ENCODE measurements around the gene PLXNA2.

DNA sequence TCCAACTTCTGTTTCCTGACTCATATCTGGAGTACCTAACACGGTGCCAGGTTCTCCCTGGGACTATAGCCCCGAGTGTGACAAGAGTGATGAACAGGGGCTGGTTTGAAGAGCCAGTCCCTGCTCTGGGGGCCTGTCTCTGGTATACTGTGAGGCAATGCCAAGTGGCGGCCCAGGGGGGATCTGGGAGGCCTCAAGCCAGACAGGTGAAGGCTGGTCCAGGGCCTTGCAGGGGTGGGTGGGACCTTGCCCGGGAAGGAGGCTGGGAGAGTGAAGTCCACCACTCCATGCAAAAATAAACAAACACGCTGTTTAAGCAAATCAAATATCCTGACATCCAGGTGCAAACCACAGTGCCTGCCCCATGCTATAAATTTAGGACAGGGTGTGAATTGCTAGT lies 6.8 kb upstream of the PLXNA2 start:
- no peak for TF ChIP-seq POLR2A (IDR thresholded peaks at IDR 0.05; ENCODE audit: low read depth, low read length)
- TF ChIP-seq, protein P1, sequence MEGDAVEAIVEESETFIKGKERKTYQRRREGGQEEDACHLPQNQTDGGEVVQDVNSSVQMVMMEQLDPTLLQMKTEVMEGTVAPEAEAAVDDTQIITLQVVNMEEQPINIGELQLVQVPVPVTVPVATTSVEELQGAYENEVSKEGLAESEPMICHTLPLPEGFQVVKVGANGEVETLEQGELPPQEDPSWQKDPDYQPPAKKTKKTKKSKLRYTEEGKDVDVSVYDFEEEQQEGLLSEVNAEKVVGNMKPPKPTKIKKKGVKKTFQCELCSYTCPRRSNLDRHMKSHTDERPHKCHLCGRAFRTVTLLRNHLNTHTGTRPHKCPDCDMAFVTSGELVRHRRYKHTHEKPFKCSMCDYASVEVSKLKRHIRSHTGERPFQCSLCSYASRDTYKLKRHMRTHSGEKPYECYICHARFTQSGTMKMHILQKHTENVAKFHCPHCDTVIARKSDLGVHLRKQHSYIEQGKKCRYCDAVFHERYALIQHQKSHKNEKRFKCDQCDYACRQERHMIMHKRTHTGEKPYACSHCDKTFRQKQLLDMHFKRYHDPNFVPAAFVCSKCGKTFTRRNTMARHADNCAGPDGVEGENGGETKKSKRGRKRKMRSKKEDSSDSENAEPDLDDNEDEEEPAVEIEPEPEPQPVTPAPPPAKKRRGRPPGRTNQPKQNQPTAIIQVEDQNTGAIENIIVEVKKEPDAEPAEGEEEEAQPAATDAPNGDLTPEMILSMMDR (IDR thresholded peaks at IDR 0.05; ENCODE audit: extremely low read depth in 1 of 2, insufficient read depth in 1 of 2, low read depth in 1 of 2, low read length in 2 of 2), result no peak
- TF ChIP-seq, protein P2, sequence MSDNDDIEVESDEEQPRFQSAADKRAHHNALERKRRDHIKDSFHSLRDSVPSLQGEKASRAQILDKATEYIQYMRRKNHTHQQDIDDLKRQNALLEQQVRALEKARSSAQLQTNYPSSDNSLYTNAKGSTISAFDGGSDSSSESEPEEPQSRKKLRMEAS (IDR thresholded peaks at IDR 0.05; ENCODE audit: insufficient read depth, insufficient read length), result no peak
- TF ChIP-seq GATA2 (IDR thresholded peaks at IDR 0.05; ENCODE audit: insufficient read depth, insufficient read length, low read depth, low read length), result no peak
